HepG2 (cell line): Measurements from ENCODE around the gene BBLN. TPM values are rescaled to one million over a fixed set of nuclear protein-coding genes. Genes with fewer than 3 reads are reported as not detected.

Source experiments
- ATAC-seq: fragments of 200-7000 bp; cut with Tn5 transposase; 3 replicates; pipeline ENCODE4 v1.9.1; 2020; ENCODE audit warnings: mild to moderate bottlenecking, moderate library complexity
- BruUV-seq: library from RNA; stranded (reverse); fragments of 400-500 nt; replicated peaks from 2 replicates; lab custom pipeline; 2021; lab: Mats Ljungman, UMichigan
- CTCF ChIA-PET: fragments of 300-600 bp; formaldehyde crosslinking; extraction: SDS; loops from one replicate; lab custom pipeline; 2021; ENCODE audit warnings: low total read pairs, inconsistent platforms, low intra/inter-chr PET ratio; lab: Yijun Ruan, JAX
- POLR2A ChIA-PET: fragments of 350-600 bp; sonication (Branson Sonifier 250); formaldehyde crosslinking; loops from one replicate; lab custom pipeline; 2020; ENCODE audit warnings: antibody characterized with exemption, inconsistent platforms; lab: Yijun Ruan, JAX
- DNase-seq: peaks from one replicate; pipeline ENCODE4 v3.0.0-alpha.2; 2015; ENCODE audit warnings: low spot score
- FAIRE-seq: peaks from 3 replicates; lab custom pipeline; 2011; peaks lifted over from hg19 to GRCh38; lab: Jason Lieb, UNC
- H2AFZ ChIP-seq: one replicate; pipeline ENCODE4 v1.6.1; 2011; ENCODE audit warnings: low read length, inconsistent platforms
- H3K27ac ChIP-seq: fragments of 300-600 bp; 3 replicates; pipeline ENCODE4 v1.8.0; 2011; ENCODE audit warnings: mixed run types, mild to moderate bottlenecking, mixed read lengths, low read length, inconsistent platforms; ENCODE audit not compliant: insufficient read depth; ENCODE audit errors: extremely low read length
- H3K27me3 ChIP-seq, 2 experiments: fragments of 200-600 bp in 1 of 2; 2 replicates in 1 of 2; 3 replicates in 1 of 2; pipeline versions ENCODE4 v1.6.0 to v1.8.0; 2011; ENCODE audit warnings: low read length in 2 of 2, mild to moderate bottlenecking in 2 of 2, moderate library complexity in 2 of 2, inconsistent platforms in 1 of 2; ENCODE audit not compliant: insufficient read depth in 2 of 2, control insufficient read depth in 1 of 2
- H3K36me3 ChIP-seq, 2 experiments: fragments of 200-600 bp in 1 of 2; replicated peaks in 1 of 2; 2 replicates in 1 of 2; 3 replicates in 1 of 2; pipeline versions ENCODE4 v1.5.1 to v1.8.0; 2011; ENCODE audit warnings: low read length in 2 of 2, inconsistent platforms in 1 of 2; ENCODE audit not compliant: insufficient read depth in 2 of 2, control insufficient read depth in 1 of 2
- H3K4me1 ChIP-seq: 2 replicates; pipeline ENCODE4 v1.5.1; 2012; ENCODE audit warnings: low read length, inconsistent platforms; ENCODE audit not compliant: insufficient read depth
- H3K4me2 ChIP-seq: 2 replicates; pipeline ENCODE4 v1.6.0; 2011; ENCODE audit warnings: low read depth, low read length, inconsistent platforms
- H3K4me3 ChIP-seq, 3 experiments: fragments of 200-600 bp in 1 of 3; sonication (generic), shearing (Covaris generic) in 1 of 3; replicated peaks in 1 of 3; 2 replicates each; pipeline ENCODE4 v1.5.1; 2011 to 2016; ENCODE audit warnings: low read length in 3 of 3, inconsistent platforms in 2 of 3, low read depth in 2 of 3, mild to moderate bottlenecking in 2 of 3, control low read depth in 1 of 3, mixed read lengths in 1 of 3; ENCODE audit not compliant: insufficient read depth in 1 of 3
- H3K79me2 ChIP-seq: one replicate; pipeline ENCODE4 v1.6.1; 2011; ENCODE audit warnings: low read length, inconsistent platforms; ENCODE audit not compliant: insufficient read depth
- H3K9ac ChIP-seq: 2 replicates; pipeline ENCODE4 v1.6.0; 2011; ENCODE audit warnings: mild to moderate bottlenecking, low read depth, low read length, inconsistent platforms; ENCODE audit not compliant: insufficient read depth
- H3K9me3 ChIP-seq: 2 replicates; pipeline ENCODE4 v1.5.1; 2012; ENCODE audit warnings: mild to moderate bottlenecking, low read length
- H4K20me1 ChIP-seq: 2 replicates; pipeline ENCODE4 v1.6.0; 2011; ENCODE audit warnings: inconsistent platforms, mild to moderate bottlenecking, low read length, moderate library complexity; ENCODE audit not compliant: insufficient read depth
- ATRX ChIP-seq: sonication (generic); formaldehyde crosslinking; IDR thresholded peaks from 2 replicates; pipeline ENCODE4 v1.4.0; 2020; ENCODE audit warnings: missing genetic modification reagents, borderline replicate concordance
- HNRNPK ChIP-seq: fragments of 200-400 bp; formaldehyde crosslinking; IDR thresholded peaks from 2 replicates; pipeline ENCODE4 v1.6.1; 2018; ENCODE audit warnings: low read length, low read depth, moderate library complexity, mild to moderate bottlenecking; ENCODE audit not compliant: poor library complexity, severe bottlenecking
- MYPOP ChIP-seq: sonication (generic); formaldehyde crosslinking; IDR thresholded peaks from 2 replicates; pipeline ENCODE4 v1.8.1; 2023; ENCODE audit warnings: mild to moderate bottlenecking, moderate library complexity, missing genetic modification reagents
- NRL ChIP-seq: sonication (generic); formaldehyde crosslinking; IDR thresholded peaks from 2 replicates; pipeline ENCODE4 v1.5.0; 2020; ENCODE audit warnings: missing genetic modification reagents, mild to moderate bottlenecking, moderate library complexity, borderline replicate concordance
- SRSF1 ChIP-seq: fragments of 200-400 bp; formaldehyde crosslinking; optimal IDR thresholded peaks from 2 replicates; pipeline ENCODE3; 2017; ENCODE audit warnings: mild to moderate bottlenecking, low read depth, low read length, moderate library complexity
- TOE1 ChIP-seq: sonication (generic); formaldehyde crosslinking; IDR thresholded peaks from 2 replicates; pipeline ENCODE4 v1.4.0; 2020; ENCODE audit warnings: mild to moderate bottlenecking, missing genetic modification reagents
- ZBTB20 ChIP-seq: sonication (generic); formaldehyde crosslinking; IDR thresholded peaks from 2 replicates; pipeline ENCODE4 v1.8.1; 2023; ENCODE audit warnings: missing genetic modification reagents, low read depth, mild to moderate bottlenecking, borderline replicate concordance
- ZFP37 ChIP-seq: sonication (generic); formaldehyde crosslinking; IDR thresholded peaks from 2 replicates; pipeline ENCODE4 v1.4.0; 2020; ENCODE audit warnings: missing genetic modification reagents, borderline replicate concordance
- ZFX ChIP-seq: sonication (generic); formaldehyde crosslinking; IDR thresholded peaks from 2 replicates; pipeline ENCODE4 v1.4.0; 2020; ENCODE audit warnings: mild to moderate bottlenecking, low read depth, missing genetic modification reagents, moderate library complexity
- ZNF446 ChIP-seq: sonication (generic); formaldehyde crosslinking; IDR thresholded peaks from 2 replicates; pipeline ENCODE4 v1.5.0; 2020; ENCODE audit warnings: mild to moderate bottlenecking, missing genetic modification reagents
- ZNF670 ChIP-seq: sonication (generic); formaldehyde crosslinking; IDR thresholded peaks from 2 replicates; pipeline ENCODE4 v1.8.0; 2022; ENCODE audit warnings: mild to moderate bottlenecking, missing genetic modification reagents, borderline replicate concordance
- ZNF782 ChIP-seq: sonication (generic); formaldehyde crosslinking; IDR thresholded peaks from 2 replicates; pipeline ENCODE4 v1.4.0; 2020; ENCODE audit warnings: missing genetic modification reagents, mild to moderate bottlenecking, borderline replicate concordance
- ZNF816 ChIP-seq: sonication (generic); formaldehyde crosslinking; IDR thresholded peaks from 2 replicates; pipeline ENCODE4 v1.8.0; 2022; ENCODE audit warnings: missing genetic modification reagents, mild to moderate bottlenecking, borderline replicate concordance
- WGBS: methylation state at CpG from one replicate; pipeline ENCODE4 v1.1.6; 2017; ENCODE audit warnings: low lambda C conversion rate; 5-methylcytosine and 5-hydroxymethylcytosine counted together
- in situ Hi-C: cut with HindIII; loops from 2 replicates; pipeline ENCODE4 v1.10.0; 2017; ENCODE audit warnings: low pct_unique_long_range_greater_than_20kb; ENCODE audit not compliant: extremely low pct_ligation_motif_present
- intact Hi-C: fragments of 100-400 bp; cut with micrococcal nuclease; formaldehyde crosslinking; loops from one replicate; pipeline ENCODE4 v1.10.0; 2022; ENCODE audit not compliant: unreplicated experiment
- polyA plus RNA-seq, 8 experiments: library from polyadenylated mRNA; depleted of rRNA in 3 of 8; stranded (reverse) in 7 of 8; unstranded in 1 of 8; fragments of >200 nt; fragmentation: Illumina TruSeq in 4 of 8; extraction: Trizol in 4 of 8; gene quantifications; 2 replicates each; pipeline versions ENCODE4 v1.2.1 to v1.2.3, GENCODE V29; 2011 to 2016; ENCODE audit warnings: low read depth in 4 of 8, missing spikeins in 1 of 8, mixed read lengths in 1 of 8; ENCODE audit not compliant: insufficient read depth in 1 of 8
- total RNA-seq, 5 experiments: library from RNA; depleted of rRNA; stranded (reverse); fragments of >200 nt; fragmentation: Illumina TruSeq; extraction: Trizol; gene quantifications; 2 replicates each; pipeline ENCODE4 v1.2.3, GENCODE V29; 2016; ENCODE audit warnings: low read depth in 1 of 5
- TF ChIP-seq, protein P1 (sequence below): sonication (generic); formaldehyde crosslinking; conservative IDR thresholded peaks from 2 replicates; pipeline ENCODE4 v1.4.0; 2020; ENCODE audit warnings: mild to moderate bottlenecking, missing genetic modification reagents, moderate library complexity

The BBLN gene
- total and polyA plus RNA-seq, 2 of the 13 experiments (the other 11 are each of a cell fraction or from before 2014, with no cell fraction given), result 27.6 to 33.1 TPM

- TF ChIP-seq ZNF670 (CRISPR knock-in tag) (0 out of 2 replicates have a peak, but pooled peaks have one; percentile 11), SRSF1 (peak; percentile 2)
These were observed 30.7 kb downstream of the BBLN start (continued) for GRCh38 chr9:128190516-128191405.

- FAIRE-seq, result no peak
- TF ChIP-seq ATRX (CRISPR knock-in tag) (no peak), ZFP37 (CRISPR knock-in tag) (peak; percentile 52; the same call in 1 of the 2 replicates), MYPOP (CRISPR knock-in tag) (peak; percentile 61; the same call in 1 of the 2 replicates), ZNF782 (peak; percentile 23; the same call in 1 of the 2 replicates), HNRNPK (peak; percentile 49), ZNF446 (CRISPR knock-in tag) (no peak), TOE1 (0 out of 2 replicates have a peak, but pooled peaks have one; percentile 30), NRL (CRISPR knock-in tag) (0 out of 2 replicates have a peak, but pooled peaks have one; percentile 22), ZFX (CRISPR knock-in tag) (peak; percentile 98), ZNF816 (CRISPR knock-in tag) (no peak; the same call in 1 of the 2 replicates), ZBTB20 (0 out of 2 replicates have a peak, but pooled peaks have one; percentile 40)
- TF ChIP-seq, protein P1, sequence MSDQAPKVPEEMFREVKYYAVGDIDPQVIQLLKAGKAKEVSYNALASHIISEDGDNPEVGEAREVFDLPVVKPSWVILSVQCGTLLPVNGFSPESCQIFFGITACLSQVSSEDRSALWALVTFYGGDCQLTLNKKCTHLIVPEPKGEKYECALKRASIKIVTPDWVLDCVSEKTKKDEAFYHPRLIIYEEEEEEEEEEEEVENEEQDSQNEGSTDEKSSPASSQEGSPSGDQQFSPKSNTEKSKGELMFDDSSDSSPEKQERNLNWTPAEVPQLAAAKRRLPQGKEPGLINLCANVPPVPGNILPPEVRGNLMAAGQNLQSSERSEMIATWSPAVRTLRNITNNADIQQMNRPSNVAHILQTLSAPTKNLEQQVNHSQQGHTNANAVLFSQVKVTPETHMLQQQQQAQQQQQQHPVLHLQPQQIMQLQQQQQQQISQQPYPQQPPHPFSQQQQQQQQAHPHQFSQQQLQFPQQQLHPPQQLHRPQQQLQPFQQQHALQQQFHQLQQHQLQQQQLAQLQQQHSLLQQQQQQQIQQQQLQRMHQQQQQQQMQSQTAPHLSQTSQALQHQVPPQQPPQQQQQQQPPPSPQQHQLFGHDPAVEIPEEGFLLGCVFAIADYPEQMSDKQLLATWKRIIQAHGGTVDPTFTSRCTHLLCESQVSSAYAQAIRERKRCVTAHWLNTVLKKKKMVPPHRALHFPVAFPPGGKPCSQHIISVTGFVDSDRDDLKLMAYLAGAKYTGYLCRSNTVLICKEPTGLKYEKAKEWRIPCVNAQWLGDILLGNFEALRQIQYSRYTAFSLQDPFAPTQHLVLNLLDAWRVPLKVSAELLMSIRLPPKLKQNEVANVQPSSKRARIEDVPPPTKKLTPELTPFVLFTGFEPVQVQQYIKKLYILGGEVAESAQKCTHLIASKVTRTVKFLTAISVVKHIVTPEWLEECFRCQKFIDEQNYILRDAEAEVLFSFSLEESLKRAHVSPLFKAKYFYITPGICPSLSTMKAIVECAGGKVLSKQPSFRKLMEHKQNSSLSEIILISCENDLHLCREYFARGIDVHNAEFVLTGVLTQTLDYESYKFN (CRISPR knock-in tag), result peak; percentile 67; the same call in 1 of the 2 replicates
These were observed 31.5 kb downstream of the BBLN start, which contains the start of gene CIZ1 for GRCh38 chr9:128191406-128192046. Gene CIZ1 (minus strand): TSS chr9:128191572. CDS start chr9:128190857, 715 bp downstream.

More at GRCh38 chr9:128191406-128192046, 31.5 kb downstream of the BBLN start, which contains the start of gene CIZ1:
- peak within 1 kb of the TSS; percentile 58 for H3K27ac ChIP-seq
- peak; percentile 96 for ATAC-seq
- peak; percentile 43 for DNase-seq
- ChIA-PET POLR2A (interaction anchor here (0.7 to 1.3 kb wide), 3 partner anchors 16 to 39 kb away, joined by 3 to 5 read pairs (median 4); partner anchors contain the start of gene BBLN), CTCF (interaction anchor here (1.2 kb wide), 1 partner anchor 67 kb away, joined by 3 read pairs; no protein-coding TSS in a partner anchor)
- peak within 1 kb of the TSS; percentile 81 for H3K9ac ChIP-seq
- no peaks in the 10 kb centered on the region for H3K27me3 ChIP-seq
- H3K4me2 ChIP-seq, result peak within 1 kb of the TSS; percentile 71
- in situ Hi-C loops (no loop called here), intact Hi-C loops (no loop called here)
- H3K36me3 ChIP-seq, result peaks cover 6 to 19% of the 10 kb centered on the region in 2 experiments; a peak in 4 of 5 replicates
- H3K79me2 ChIP-seq, result peaks cover 9% of the 10 kb centered on the region
- no TSS peak for BruUV-seq
- H3K4me1 ChIP-seq, result peaks cover 11% of the 10 kb centered on the region
- H4K20me1 ChIP-seq, result no peaks in the 10 kb centered on the region
- H2AFZ ChIP-seq, result no peak within 1 kb of the TSS
- peak within 1 kb of the TSS; percentile 75 to 95 (median 82) for H3K4me3 ChIP-seq
- H3K9me3 ChIP-seq, result no peaks in the 10 kb centered on the region
- WGBS, result 2% methylated on average over 33 of the region's 71 CpGs
